Mesothelial cell of epicardium (in vitro differentiated cells): Measurements from ENCODE around the gene PLAC9. TPM values are rescaled to one million over a fixed set of nuclear protein-coding genes. Genes with fewer than 3 reads are reported as not detected.

Experiments
- DNase-seq, 2 experiments: peaks; one replicate each; pipeline ENCODE4 v3.0.0; 2021; ENCODE audit warnings: low spot score in 2 of 2; ENCODE audit not compliant: unreplicated experiment in 2 of 2
- H3K27ac Mint-ChIP-seq: 2 replicates; pipeline ENCODE4 v1.8.0; 2021; ENCODE audit warnings: mixed read lengths
- H3K27me3 Mint-ChIP-seq: 2 replicates; pipeline ENCODE4 v1.8.0; 2021; ENCODE audit warnings: low read depth, mixed read lengths
- H3K36me3 Mint-ChIP-seq: 2 replicates; pipeline ENCODE4 v1.8.0; 2021; ENCODE audit warnings: mixed read lengths
- H3K4me1 Mint-ChIP-seq: 2 replicates; pipeline ENCODE4 v1.8.0; 2021; ENCODE audit warnings: mixed read lengths
- H3K4me3 Mint-ChIP-seq: 2 replicates; pipeline ENCODE4 v1.8.0; 2021; ENCODE audit warnings: mild to moderate bottlenecking, moderate library complexity, mixed read lengths
- H3K9me3 Mint-ChIP-seq: 2 replicates; pipeline ENCODE4 v1.8.0; 2021; ENCODE audit warnings: mixed read lengths
- CTCF ChIP-seq: fragments of 200-600 bp; sonication (generic); IDR thresholded peaks from one replicate; pipeline ENCODE4 v1.5.0; 2021; ENCODE audit warnings: antibody characterized with exemption; ENCODE audit not compliant: unreplicated experiment
- total RNA-seq: library from RNA; stranded (reverse); gene quantifications from 3 replicates; pipeline ENCODE4 v1.2.1, GENCODE V29; 2021

Gene PLAC9
- total RNA-seq, 1 donor from 2014 or later: 25.1 TPM

- Mint-ChIP-seq H3K36me3 (peaks cover 7% of the 10 kb centered on the region), H3K9me3 (no peaks in the 10 kb centered on the region), H3K27ac (no peak overlapping the region), H3K27me3 (no peaks in the 10 kb centered on the region), H3K4me3 (no peak overlapping the region), H3K4me1 (peaks cover 19% of the 10 kb centered on the region)
- TF ChIP-seq CTCF: no peak
- DNase-seq: no peak
Observed at GRCh38 chr10:80183436-80183835, 50.9 kb downstream of the PLAC9 start.

GRCh38 chr10:80184291-80184690 lies 51.8 kb downstream of the PLAC9 start:
- H3K4me3 Mint-ChIP-seq: no peak overlapping the region
- no peaks in the 10 kb centered on the region for H3K27me3 Mint-ChIP-seq
- H3K27ac Mint-ChIP-seq: no peak overlapping the region
- H3K4me1 Mint-ChIP-seq: peaks cover 19% of the 10 kb centered on the region
- DNase-seq: no peak
- peaks cover 7% of the 10 kb centered on the region for H3K36me3 Mint-ChIP-seq
- TF ChIP-seq CTCF: no peak
- H3K9me3 Mint-ChIP-seq: no peaks in the 10 kb centered on the region

GRCh38 chr10:80185578-80186299 lies 53.2 kb downstream of the PLAC9 start:
- no peaks in the 10 kb centered on the region for H3K9me3 Mint-ChIP-seq
- no peak for TF ChIP-seq CTCF
- peaks cover 7% of the 10 kb centered on the region for H3K36me3 Mint-ChIP-seq
- no peak overlapping the region for H3K4me3 Mint-ChIP-seq
- no peak for DNase-seq
- H3K27ac Mint-ChIP-seq: peak overlapping the region; percentile 54
- no peaks in the 10 kb centered on the region for H3K27me3 Mint-ChIP-seq
- peaks cover 19% of the 10 kb centered on the region for H3K4me1 Mint-ChIP-seq

GRCh38 chr10:80186364-80187012 lies 54.0 kb downstream of the PLAC9 start:
- no peak overlapping the region for H3K27ac Mint-ChIP-seq
- DNase-seq: no peak

GRCh38 chr10:80187060-80187459 lies 54.5 kb downstream of the PLAC9 start:
- no peak for TF ChIP-seq CTCF
- Mint-ChIP-seq H3K9me3 (peaks cover 2% of the 10 kb centered on the region), H3K4me1 (peaks cover 19% of the 10 kb centered on the region), H3K4me3 (no peak overlapping the region), H3K36me3 (peaks cover 9% of the 10 kb centered on the region), H3K27ac (peak overlapping the region; percentile 70), H3K27me3 (no peaks in the 10 kb centered on the region)
- no peak for DNase-seq

More at GRCh38 chr10:80186364-80187012, 54.0 kb downstream of the PLAC9 start:
- TF ChIP-seq CTCF: no peak
- H3K36me3 Mint-ChIP-seq: peaks cover 9% of the 10 kb centered on the region
- H3K9me3 Mint-ChIP-seq: no peaks in the 10 kb centered on the region
- no peak overlapping the region for H3K4me3 Mint-ChIP-seq
- peaks cover 19% of the 10 kb centered on the region for H3K4me1 Mint-ChIP-seq
- no peaks in the 10 kb centered on the region for H3K27me3 Mint-ChIP-seq
